ENCODE measurements around the gene IMP4.

Gene IMP4

DNA sequence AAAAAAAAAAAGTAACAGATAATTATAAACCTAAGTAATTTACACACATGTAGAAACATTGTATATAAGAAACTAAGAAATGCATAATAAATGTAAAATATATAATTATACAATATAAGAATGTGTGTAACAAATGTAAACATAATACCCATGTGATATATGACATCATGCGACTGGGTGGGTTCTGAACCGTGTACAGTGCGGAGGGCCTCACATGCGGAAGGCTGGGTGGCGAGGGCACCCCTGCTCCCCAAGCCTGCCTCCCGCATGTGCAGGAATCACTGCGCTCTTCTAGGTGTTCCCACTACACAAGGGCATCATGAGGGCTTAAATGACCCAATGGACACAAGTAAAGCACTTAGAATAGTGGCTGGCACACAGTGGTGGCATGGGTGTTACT is 15.2 kb downstream of the IMP4 start:
- no peak for DNase-seq (ENCODE audit: low spot score)

DNA sequence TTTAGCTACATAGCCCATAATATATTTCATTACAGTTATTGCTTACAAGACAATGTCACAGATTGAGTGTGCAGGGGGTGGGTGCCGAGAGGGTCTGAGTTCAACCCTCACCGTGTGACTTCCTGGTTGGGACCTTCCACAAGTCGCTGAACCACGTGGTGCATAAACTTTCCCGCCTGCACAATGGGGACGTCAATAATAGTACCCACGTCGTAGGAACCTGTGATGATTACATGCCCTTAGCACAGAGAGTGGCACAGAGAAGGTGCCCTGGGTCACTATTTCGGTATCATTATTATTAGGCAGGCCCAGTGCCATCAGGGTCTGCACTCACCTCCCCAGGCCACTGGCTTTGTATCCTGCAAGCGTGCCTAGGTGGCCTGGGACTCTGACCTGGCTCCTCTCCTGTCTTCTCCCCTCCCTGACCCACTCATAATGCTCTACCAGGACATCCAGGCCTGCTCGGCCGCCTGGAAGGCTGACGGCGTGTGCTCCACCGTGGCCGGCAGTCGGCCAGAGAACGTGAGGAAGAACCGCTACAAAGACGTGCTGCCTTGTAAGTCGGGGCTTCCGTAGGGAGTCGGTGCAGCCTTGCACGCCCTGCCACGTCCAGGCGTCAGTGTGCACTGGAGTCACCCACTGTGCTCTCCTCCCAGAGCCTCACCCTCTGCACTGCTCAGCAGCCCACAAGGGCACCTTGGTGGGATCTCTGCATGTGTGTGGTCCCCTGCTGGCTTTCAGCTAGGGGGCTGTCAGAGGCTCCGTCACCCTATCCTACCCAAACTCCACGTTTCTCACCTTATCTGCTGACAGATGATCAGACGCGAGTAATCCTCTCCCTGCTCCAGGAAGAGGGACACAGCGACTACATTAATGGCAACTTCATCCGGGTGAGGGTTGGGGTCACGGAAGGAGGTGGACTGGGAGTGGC is 16.0 kb downstream of the IMP4 start:
- DNase-seq (ENCODE audit: low spot score) = no peak

DNA sequence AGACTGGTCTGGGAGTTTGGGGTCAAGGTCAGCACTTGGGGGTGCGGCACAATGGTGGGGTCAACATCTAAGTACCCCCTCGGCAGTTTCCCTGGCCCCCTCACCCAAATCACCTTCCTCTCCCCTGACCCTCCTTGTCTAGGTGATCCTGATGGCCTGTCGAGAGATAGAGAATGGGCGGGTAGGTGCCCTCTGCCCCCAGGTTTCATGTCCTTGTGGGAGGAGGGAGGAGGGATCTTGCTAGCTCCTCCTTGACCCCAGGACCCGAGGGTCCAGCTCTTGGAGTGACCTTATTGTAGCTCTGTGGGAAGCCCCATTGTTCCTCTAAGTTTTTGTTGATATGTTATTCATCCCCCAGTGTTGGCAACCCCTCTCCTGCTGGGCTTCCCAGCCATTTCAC is 16.8 kb downstream of the IMP4 start:
- DNase-seq (ENCODE audit: low spot score) = no peak

DNA sequence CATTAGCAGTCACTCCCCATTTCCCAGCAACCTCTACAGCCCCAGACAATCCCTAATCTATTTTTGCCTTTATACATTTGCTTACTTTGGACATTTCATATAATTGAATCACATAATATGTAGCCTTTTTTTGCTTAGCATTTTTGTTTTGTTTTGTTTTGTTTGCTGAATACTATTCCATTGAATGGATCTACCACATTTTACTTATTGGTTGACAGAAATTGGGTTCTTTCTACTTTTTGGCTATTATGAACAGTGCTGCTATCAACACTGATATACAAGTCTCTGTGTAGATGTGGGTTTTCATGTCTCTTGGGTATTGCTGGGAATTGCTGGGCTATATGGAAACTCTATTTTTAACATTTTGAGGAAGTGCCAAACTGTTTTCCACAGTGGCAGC is 20.8 kb downstream of the IMP4 start:
- no peak for DNase-seq (ENCODE audit: low spot score)

DNA sequence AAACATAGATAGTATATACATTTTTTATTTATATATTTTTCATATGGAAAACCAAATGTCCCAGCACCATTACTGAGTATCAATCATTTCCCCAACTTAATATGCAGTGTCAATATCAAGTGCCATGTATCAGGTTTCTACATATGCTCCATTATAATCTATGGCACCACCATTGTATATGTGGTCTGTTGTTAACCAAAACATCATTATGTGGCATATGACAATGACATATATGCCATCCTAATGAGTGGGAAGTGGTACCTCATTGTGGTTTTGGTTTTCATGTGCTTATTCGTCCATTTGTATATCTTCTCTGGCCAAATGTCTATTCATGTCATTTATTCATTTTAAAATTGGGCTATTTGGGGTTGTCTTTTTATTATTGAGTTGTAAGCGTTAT is 22.4 kb downstream of the IMP4 start:
- DNase-seq (ENCODE audit: low spot score) = no peak

DNA sequence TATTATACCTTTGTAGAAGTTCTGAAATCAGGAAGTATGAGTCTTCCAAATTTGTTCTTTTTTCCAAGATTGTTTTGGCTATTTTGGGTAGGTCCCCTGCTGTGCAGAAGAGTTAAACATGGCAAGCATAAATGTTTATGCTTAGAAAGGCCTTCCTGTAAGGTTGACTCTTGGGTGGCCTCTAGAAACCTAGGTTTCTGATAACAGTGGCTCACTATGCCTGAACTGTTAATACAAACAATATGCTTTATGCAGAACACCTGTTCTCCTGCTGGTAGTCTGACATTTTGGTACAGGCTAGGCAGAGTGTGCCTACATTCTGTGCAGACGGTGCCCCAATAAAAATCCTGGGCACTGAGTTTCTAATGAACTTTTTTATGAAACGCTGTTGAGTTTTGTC is 23.3 kb downstream of the IMP4 start:
- no peak for DNase-seq (ENCODE audit: low spot score)

DNA sequence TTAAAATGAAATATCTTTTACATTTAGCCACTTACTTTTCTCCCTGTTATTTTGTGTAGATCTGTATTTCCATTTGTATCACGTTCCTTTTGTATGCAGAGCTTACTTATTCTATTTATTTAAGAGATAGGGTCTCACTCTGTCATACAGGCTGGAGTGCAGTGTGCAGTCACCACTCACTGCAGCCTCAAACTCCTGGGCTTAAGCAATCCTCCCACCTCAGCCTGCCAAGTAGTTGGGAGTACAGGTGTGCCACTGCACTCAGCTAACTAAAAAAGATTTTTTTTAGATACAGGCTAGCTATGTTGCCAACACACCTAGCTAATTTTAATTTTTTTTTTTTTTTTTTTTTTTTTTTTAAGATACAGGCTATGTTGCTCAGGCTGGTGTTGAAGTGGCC is 24.0 kb downstream of the IMP4 start:
- no peak for DNase-seq (ENCODE audit: low spot score)

DNA sequence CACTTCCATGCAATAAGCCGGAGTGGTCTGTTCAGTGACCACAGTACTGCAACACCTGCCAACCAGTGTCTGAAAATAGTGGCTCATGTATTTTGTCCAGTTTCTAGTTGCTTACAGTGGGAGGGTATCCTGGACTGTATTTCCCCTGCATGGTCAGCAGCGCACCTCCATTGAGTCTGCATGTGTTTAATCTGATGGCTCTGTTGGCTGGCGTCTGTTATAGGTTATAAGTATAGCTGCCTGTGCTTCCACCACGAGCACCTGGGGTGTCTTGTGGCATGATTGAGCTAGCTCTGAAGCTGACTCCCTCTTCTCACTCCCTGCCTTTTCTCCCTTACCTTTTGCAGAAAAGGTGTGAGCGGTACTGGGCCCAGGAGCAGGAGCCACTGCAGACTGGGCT is 26.1 kb downstream of the IMP4 start:
- no peak for DNase-seq (ENCODE audit: low spot score)

DNA sequence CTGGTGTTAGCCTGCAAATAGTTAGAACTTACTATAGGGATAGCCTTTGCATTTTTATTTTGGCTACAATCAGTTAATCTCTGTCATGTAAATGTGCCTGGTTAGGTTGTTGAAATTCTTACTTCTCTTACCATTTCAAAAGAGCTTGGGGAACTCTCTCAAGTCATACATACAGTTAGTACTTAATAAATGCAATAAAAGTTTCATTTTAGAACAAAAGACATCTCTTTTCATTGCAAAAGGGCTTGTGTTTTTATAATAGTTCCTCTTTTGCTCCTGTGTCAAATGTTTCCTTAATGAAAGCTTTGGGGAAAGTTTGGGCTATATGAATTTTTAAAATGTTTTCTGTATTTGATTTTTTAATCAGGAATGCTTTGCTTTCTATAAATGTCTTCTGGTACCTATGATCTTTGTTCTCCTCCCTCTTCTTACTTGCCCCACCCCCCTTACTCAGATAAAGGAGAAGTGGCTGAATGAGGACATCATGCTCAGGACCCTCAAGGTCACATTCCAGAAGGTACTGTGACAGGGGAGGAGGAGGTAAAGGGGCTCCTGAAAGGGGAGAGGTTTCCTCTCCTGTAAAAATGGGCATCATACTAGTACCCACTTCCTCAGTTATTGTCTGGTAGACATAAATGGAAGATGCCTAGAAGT is 26.7 kb downstream of the IMP4 start:
- no peak for DNase-seq (ENCODE audit: low spot score)

DNA sequence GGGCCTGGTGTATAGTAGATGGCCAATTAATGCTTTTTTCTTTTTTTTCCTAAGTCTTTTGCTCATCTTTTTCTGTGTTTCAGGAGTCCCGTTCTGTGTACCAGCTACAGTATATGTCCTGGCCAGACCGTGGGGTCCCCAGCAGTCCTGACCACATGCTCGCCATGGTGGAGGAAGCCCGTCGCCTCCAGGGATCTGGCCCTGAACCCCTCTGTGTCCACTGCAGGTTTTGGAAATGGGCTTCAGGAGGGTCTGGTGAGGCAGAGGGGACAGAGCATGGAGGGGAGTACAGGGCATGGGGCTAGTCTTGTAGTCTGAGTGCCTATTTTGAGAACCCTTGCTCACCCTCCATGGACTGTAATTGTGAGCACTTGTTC is 27.3 kb downstream of the IMP4 start:
- DNase-seq (ENCODE audit: low spot score) = no peak

DNA sequence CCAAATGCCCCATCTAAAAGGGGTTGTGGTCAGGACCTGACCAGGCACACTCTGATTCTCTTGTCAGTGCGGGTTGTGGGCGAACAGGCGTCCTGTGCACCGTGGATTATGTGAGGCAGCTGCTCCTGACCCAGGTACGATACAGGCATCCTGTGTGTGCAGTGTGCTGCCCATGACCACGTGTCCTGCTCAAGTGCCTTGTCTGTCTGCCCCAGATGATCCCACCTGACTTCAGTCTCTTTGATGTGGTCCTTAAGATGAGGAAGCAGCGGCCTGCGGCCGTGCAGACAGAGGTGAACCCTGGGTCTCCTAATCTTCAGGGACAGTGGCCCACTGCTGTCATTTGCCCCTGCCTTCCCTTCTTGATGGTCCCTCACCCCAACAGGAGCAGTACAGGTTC is 27.8 kb downstream of the IMP4 start:
- no peak for DNase-seq (ENCODE audit: low spot score)

DNA sequence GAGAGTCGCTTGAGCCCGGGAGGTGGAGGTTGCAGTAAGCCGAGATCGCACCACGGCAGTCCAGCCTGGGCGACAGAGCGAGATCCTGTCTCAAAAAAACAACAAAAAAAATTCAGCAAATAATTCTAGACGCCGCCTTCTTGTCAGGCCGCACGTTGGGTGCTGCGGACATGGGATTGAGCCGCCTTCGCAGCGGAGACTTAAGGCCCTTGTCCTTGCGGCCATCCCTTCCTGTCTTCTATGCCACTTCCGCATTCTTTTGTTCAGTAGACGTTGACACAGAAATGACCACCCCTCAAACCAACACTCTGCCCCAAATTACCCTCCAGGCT is 29.0 kb downstream of the IMP4 start:
- DNase-seq (ENCODE audit: low spot score) = peak; percentile 40

DNA sequence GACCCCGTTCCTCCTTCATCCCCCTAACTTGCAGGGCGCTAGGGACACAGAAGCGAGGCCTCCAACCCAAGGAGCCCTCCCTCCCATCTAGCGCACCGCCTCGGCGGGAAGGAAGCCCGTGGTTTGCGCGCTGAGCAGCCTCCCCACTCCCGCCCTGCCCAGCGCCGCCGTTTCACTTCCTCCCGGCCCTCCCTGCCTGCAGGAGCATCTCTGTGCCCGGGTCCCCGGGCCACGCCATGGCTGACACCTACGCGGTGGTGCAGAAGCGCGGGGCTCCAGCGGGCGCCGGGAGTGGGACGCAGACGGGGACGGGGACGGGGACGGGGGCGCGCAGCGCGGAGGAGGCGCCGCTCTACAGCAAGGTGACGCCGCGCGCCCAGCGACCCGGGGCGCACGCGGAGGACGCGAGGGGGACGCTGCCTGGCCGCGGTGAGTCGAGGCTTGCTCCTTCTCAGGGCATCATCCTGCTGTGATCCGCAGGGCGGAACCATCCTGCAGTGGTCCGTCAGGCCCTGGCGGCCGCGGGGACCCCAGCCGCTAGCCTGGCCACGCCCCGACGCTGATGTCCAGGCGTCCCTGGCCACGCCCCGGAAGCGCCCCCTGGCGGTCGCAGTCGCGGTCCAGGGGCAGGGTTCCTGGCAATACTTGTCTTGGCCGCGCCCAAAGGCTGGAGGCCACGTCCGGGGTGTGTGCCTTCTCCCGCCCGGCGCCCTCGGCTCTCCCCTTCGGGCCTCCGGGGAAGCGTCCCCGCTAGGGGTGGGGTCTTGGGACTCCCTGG is 29.5 kb downstream of the IMP4 start:
- peak; percentile 95 for DNase-seq (ENCODE audit: low spot score)

DNA sequence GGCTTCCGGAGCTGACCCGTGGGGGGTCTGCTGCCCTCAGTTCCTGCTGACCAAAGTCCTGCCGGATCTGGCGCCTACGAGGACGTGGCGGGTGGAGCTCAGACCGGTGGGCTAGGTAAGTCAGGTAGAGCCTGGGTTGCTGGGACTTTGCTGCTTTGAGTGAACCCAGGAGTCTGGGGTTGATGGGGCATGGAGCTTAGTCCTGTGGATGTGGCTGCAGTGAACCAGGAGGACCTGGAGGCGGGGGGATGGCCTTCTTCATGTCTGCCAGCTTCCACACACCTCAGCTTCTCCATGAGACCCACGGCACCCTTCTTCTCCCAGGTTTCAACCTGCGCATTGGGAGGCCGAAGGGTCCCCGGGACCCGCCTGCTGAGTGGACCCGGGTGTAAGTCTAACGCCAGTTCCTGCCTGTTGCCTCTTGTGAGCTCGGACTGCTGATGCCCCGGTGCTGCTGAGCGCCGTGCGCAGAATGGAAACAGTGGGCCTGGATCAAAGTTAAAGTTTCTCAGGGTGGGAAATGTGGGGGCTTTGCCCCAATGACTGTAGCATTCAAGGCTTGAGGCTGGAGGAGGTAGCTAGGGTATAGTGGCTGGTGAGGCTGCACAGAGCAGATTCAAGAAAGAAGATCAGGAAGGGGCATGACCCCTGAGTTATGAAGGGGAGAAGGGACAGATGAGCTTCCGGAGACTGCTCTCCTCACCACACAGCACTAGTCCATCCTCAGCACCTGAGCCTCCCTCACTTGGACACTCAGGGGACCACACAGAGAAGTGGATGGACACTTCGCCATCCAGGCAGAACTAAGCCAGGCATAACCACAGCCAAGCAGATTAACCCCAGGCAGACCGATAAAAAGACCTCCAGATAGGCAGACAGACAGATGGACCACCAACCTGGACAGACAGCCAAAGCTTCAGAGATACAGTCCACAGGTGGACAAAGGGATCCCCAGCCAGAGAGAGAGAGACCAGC is 30.4 kb downstream of the IMP4 start:
- peak; percentile 12 for DNase-seq (ENCODE audit: low spot score)

DNA sequence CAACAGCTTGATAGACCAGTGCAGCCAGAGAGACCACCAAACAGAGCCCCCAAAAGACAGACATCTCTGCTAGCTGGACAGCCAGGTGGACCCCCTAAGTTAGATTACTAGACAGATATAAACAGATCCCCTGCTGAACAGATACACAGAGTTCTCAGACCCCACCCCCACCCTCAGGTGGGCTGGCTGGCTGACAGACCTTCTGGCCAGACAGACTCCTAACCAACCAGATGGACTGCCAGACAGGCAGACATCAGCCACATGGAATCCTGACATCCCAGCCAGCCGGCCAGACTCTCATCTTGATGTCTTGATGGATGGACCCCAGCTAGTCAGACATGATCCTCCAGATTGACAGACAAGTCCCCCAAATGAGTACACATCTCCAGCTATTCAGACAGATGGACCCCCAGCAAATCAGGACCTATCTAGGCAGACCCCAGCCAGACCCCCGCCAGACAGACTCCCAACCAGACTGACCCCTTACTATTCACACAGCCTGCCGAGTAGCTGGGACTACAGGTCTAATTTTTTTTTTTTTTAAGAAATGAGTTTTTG is 31.2 kb downstream of the IMP4 start:
- no peak for DNase-seq (ENCODE audit: low spot score)

DNA sequence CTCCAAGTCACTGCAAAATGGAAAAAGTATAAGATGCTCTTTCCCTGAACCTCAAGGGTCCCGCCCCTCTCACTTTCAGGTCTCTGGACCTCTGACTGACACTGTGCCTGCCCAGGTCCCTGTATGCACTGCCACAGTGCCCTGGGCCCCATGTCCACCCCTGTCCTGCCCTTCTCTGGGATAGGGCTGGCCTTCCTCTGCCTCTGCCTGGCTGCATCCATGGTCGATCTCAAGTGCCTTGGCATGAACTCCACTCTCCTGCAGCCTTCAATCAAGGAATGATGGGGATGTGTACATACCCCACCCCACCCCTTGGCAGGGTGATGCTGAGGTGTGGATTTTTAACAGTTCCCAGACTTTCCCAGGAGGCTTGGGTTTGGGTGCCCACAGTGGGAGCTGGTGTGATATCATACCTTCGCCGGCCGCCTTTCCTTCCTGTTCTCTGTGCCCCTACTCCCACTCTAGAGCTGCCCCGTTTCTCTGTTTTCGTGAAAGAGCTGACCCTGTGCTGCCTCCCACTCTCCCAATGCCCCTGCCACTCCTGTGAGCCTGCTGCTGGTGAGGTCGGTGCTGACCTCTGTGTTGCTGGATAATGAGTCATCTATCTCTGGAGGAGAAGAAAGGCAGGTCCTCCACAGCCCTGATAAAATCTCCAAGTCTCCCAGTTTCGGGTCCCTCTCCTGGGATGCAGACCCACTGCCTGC is 32.0 kb downstream of the IMP4 start:
- peak; percentile 20 for DNase-seq (ENCODE audit: low spot score)

DNA sequence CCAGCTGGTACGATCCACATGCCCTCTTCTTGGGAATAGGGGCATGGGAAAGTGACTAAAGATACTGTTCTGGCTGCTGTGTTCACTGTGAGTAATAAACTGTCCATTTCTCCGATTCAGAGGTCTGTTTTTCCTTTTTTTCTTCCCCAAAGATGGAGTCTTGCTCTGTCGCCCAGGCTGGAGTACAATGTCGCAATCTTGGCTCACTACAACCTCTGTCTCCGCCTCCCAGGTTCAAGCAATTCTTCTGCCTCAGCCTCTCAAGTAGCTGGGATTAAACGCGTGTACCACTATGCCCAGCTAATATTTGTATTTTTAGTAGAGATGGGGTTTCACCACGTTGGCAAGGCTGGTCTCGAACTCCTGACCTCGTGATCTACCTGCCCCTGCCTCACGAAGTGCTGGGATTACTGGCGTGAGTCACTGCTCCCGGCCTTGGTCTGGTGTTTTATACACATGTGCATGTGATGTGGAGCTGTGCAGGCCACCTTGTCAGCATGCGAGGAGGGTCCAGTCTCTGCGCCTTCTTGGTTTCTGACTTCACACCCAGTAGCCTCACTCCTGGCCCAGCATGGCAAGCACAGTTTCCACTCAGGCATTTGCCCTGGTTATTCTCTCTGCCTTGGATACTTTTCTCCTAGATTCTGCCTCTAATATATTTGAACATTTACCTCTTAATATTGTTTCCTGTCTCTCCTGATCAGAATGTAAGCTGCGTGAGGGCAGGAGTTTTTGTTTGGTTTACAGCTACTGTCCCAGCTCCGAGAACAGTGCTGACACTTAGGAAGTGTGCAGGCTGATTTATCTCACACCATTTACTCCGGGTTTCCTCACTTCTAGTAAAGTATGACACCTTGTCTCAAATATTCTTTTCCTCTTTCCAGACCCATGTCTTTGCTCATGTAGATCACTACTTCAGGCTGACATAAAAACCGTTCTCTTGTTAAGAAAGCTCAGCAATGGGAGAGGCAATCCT is 32.9 kb downstream of the IMP4 start:
- DNase-seq (ENCODE audit: low spot score) = no peak

DNA sequence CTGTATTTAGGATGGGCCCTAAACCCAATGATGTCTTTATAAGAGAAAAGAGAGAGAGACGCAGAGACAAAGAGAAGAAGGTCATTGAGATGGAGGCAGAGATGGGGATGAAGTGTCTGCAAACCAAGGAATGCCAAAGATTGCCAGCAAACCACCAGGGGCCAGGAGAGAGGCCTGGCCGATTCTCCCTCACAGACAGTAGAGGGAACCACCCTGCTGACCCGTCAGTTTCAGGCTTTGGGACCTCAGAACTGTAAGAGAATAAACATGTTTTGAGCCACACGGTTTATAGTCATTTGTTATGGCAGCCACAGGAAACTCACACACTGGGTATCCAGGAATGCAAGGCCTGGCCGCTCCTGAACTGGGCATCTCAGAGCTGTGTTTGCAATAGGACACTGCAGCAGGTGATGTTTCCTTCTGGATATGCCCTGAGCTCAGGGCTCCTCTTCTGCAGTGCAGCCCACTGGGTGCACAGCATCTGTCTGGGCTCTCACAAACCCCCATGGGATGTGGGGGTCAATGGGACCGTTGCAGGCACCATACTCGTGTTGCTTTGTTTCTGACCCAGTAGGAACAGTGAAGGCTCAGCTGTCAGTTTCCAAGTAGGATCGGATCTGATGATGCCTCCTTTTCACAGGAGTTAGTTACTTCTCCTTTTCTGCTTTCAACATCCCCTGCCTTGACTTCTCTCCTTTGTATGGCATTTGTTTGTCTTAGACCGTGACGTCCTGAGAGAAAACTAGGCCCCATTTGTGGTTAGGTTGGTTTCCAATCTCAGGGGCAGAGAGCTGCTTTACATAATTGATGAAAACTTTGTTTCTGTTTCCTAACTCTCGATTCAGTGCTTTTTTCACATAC is 34.0 kb downstream of the IMP4 start:
- DNase-seq (ENCODE audit: low spot score) = no peak

DNA sequence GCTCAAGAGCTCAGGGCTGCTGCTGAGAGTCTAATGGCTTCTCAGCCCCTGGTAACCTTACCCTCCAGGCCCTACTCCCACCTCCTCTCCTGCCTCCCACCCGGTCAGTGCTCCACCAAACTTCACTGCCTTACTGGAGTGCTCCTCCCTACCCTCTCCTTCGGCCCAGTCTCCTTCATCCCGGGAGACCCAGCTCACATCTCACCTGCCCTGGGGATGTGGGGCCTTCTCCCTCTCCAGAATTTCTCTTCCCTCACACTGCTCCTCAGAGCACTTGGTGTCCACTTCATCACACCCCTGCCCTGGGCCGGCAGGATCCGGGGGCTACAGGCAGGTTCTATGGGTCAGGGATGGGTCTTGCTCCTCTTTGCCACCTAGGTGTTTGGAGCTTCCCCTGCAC is 34.8 kb downstream of the IMP4 start:
- DNase-seq (ENCODE audit: low spot score) = no peak
